HG02943 (cell line): ENCODE data around the gene DLEC1.

Experiments
- ATAC-seq: cut with Tn5 transposase; IDR thresholded peaks from one replicate; pipeline ENCODE4 v1.9.1; 2021; ENCODE audit warnings: mild to moderate bottlenecking, low read depth, moderate library complexity; ENCODE audit not compliant: unreplicated experiment

The DLEC1 gene

DNA sequence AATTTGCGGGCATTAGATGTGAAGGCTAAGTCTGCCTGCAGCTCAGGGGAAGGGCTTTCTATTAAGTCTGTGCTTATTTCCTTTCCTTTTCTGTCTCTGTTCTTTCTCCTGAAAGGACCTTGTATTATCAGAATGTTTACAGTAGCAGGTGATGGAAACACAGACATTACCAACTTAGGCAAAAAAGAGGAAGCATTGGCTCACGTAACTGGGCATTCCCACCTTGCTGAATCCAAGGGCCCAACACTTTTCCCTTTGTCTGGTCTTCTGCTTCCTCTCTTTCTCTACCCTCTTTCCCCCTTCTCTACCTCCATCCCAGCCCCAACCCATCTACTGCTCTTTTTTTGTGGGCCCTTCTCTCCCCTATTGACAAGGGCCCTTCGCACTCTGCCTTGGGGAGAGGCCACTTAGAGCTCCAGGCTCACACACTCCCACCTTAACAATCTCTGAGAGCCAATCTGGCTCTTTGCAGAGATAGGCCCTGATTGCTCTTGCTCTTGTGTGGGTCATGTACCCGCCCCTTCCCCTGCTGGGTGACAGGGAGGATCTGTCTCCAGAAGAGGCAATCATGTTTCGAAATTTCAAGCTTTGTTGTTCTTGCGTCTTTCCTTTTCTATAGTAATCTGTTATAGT, 62.9 kb downstream of the DLEC1 start:
- no peak for ATAC-seq

- no peak for ATAC-seq
Observed at GRCh38 chr3:38102444-38102814, 63.4 kb downstream of the DLEC1 start.

GRCh38 chr3:38105525-38105924, 66.5 kb downstream of the DLEC1 start:
- no peak for ATAC-seq

GRCh38 chr3:38107911-38108648, 69.1 kb downstream of the DLEC1 start:
- ATAC-seq, result no peak

DNA sequence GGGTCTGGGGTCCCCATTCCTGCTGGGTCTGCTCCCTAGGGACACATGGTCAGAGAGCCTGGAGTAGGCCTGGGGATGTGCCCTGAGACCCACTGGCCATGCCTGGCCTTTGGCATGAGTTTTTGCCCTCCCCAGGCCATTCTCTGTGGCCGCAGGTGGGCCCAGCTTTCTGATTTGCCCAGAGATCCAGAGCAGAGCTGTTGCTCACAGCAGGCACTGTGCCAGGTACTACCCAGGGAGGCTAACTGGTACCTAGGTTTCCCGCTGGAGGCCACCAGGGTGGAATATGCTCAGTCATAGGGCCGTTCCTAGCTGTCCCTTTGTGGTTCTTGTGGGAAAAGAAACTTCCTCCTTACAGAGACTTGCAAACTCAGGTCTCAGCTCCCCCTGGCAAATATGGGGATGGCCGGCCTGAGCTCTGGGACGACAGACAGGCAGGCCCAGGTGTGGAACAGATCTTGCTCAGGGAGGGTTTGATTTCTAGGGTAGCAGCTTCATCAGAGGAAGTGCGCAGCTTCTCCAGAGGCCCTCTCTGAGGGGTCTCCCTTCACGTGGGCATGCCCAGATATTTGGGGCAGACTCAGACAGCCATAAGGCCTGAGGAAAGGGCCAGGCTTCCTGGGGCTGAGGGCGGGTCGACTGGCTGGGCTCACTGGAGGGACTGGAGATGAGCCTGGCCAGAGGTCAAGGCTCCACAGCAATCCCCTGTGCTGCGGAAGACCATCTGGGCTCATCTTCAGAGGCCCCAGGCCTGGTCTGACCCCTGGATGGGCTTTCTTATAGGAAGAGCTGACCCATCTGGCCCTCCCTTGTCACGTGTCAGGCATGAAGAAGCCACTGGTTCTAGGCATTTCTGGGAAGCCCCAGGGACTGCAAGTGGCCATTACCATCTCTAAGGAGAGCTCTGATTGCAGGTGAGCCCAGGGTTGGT, 69.9 kb downstream of the DLEC1 start:
- no peak for ATAC-seq

GRCh38 chr3:38109580-38110313, 70.7 kb downstream of the DLEC1 start:
- no peak for ATAC-seq

DNA sequence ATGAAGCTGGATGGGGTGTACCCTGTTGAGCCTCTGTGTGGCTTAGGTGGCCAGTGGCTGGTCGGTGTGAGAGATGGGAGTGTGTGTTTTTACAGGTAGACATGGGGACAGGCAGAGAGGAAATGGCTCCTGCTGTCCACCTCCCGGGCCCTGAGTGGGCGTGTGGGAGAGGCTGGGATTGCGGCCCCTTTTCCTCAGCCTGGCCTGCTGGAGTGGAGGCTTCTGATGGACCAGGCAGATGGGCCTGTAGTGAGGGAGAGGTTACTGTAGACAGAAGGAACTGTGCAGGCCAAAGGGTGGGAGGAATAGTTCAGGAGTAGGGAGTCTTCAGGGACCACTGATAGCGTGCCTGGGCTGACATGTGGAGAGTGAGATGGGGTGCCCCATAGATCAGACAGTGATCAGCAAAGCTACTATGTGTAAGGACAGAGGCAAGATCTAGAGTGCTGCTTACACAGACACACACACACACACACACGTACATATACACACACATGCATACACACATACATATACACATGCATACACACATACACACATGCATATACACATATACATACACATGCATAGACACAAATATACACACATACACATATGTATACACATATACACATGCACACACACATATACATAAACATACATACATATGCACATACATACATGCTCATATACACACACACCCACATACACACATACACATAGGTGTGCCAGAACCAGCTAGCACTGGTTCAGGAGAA, 71.5 kb downstream of the DLEC1 start:
- no peak for ATAC-seq

GRCh38 chr3:38111201-38111600, 72.2 kb downstream of the DLEC1 start:
- no peak for ATAC-seq

GRCh38 chr3:38111696-38112377, 72.8 kb downstream of the DLEC1 start:
- no peak for ATAC-seq

GRCh38 chr3:38112378-38112761, 73.4 kb downstream of the DLEC1 start:
- no peak for ATAC-seq

DNA sequence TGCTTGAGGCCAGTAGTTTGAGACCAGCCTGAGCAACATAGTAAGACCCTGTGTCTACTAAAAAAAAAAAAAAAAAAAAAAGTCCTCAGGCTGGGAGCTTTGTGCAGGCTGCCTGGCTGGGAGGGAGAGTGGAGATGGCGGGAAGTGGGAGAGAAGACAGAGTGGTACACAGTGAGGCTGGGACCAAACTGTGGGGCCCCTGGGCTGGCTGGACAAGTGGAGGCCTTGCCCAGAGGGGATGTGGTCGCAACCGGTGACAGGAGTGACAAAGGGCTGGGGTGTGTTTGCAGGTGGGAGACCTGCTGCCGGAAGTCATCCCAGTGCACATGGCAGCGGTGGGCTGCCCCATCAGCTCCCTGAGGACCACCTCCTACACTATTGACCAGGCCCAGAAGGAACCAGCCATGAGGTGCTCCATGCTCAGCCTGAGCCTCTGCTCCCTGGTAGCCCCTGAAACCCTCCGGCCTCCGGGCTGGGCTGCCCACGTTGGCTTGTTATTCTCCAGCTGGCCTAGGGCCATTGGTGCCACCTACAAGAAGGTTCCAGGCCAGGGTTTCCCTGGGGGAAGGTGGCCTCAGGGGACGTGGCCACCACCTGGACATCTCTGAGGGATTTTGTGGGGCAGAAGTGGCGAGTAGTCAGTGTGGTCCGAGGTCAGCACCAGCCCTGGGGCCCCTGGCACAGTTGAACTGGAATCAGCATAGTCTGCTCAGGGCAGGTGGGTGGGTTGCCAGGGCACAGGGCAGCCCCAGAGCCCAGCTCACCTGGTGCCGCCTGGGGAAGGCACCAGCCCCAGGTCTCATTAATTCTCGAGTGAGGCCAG, 75.3 kb downstream of the DLEC1 start:
- ATAC-seq, result no peak

GRCh38 chr3:38114875-38115644, 76.1 kb downstream of the DLEC1 start:
- ATAC-seq, result no peak

GRCh38 chr3:38115645-38116427, 76.8 kb downstream of the DLEC1 start:
- ATAC-seq, result no peak

GRCh38 chr3:38116471-38117162, 77.6 kb downstream of the DLEC1 start:
- no peak for ATAC-seq

DNA sequence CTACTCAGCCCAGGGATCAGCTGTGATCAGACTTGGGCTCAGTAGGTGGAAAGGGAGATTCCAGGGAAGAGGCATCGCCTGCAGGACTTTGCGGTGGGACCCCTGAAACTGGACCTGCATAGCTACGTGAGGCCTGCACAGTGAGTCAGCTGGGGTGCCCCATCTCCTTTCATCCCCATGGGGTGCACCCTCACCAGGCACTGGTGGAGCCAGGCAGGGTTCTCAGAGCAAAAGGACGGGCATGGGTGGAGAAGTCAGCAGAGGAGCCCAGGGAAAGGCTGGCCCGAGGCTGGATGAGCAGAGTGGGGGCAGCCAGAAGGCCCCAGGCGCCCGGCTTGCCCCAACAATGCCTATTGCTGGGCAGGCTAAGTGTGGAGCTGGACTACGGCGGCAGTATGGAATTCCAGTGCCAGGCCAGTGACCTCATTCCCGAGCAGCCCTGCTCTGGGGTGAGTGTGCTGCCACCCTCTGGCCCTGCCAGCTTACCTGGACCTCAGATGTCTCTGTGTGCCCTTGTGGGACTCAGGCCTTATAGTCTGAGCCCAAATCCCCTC, 78.2 kb downstream of the DLEC1 start:
- ATAC-seq, result no peak

- peak; percentile 63 for ATAC-seq
Observed at GRCh38 chr3:38117748-38118420, 78.9 kb downstream of the DLEC1 start.
